DOHH2 (cell line): ENCODE measurements around the gene HNRNPR.
"Not testable (repeated sequence)": the region's sequence is repeated elsewhere in the genome, so short reads cannot be mapped to it uniquely, and the experiment has no call there.

Experiments used
- H3F3A ChIP-seq: fragments of 200-600 bp; sonication (generic), shearing (Covaris generic); 2 replicates; pipeline ENCODE4 v1.6.0; 2016; ENCODE audit warnings: antibody characterized with exemption, mild to moderate bottlenecking; ENCODE audit not compliant: control insufficient read depth, insufficient read depth
- H3K27ac ChIP-seq: fragments of 200-600 bp; sonication (generic); 2 replicates; pipeline ENCODE4 v1.5.1; 2014; ENCODE audit warnings: low read depth, mild to moderate bottlenecking, low read length, moderate library complexity
- H3K27me3 ChIP-seq: fragments of 200-600 bp; sonication (generic); 2 replicates; pipeline ENCODE4 v1.6.1; 2014; ENCODE audit warnings: mild to moderate bottlenecking, low read length, mixed read lengths; ENCODE audit not compliant: control insufficient read depth
- H3K36me3 ChIP-seq: fragments of 200-600 bp; sonication (generic); 2 replicates; pipeline ENCODE4 v1.6.1; 2014; ENCODE audit warnings: mild to moderate bottlenecking, low read length, moderate library complexity, mixed read lengths; ENCODE audit not compliant: control insufficient read depth
- H3K4me1 ChIP-seq: fragments of 200-600 bp; sonication (generic); 2 replicates; pipeline ENCODE4 v1.6.1; 2014; ENCODE audit warnings: mild to moderate bottlenecking, low read length, mixed read lengths; ENCODE audit not compliant: control insufficient read depth
- H3K4me2 ChIP-seq: fragments of 200-600 bp; sonication (generic); 2 replicates; pipeline ENCODE4 v1.6.0; 2014; ENCODE audit warnings: mild to moderate bottlenecking, low read length, moderate library complexity
- H3K4me3 ChIP-seq: fragments of 200-600 bp; sonication (generic); 2 replicates; pipeline ENCODE4 v1.5.1; 2014; ENCODE audit warnings: mild to moderate bottlenecking, low read length, mixed read lengths
- H3K79me2 ChIP-seq: fragments of 200-600 bp; sonication (generic); 2 replicates; pipeline ENCODE4 v1.6.1; 2014; ENCODE audit warnings: mild to moderate bottlenecking, low read length, mixed read lengths; ENCODE audit not compliant: control insufficient read depth
- H3K9me2 ChIP-seq: fragments of 200-600 bp; sonication (generic); replicated peaks from 2 replicates; pipeline ENCODE4 v1.6.1; 2014; ENCODE audit warnings: mild to moderate bottlenecking, low read length, mixed read lengths; ENCODE audit not compliant: control insufficient read depth
- H3K9me3 ChIP-seq: fragments of 200-600 bp; sonication (generic); 2 replicates; pipeline ENCODE4 v1.6.1; 2014; ENCODE audit warnings: antibody characterized with exemption, low read length, mixed read lengths; ENCODE audit not compliant: control insufficient read depth, insufficient read depth
- H4K20me1 ChIP-seq: fragments of 200-600 bp; sonication (generic); 2 replicates; pipeline ENCODE4 v1.6.0; 2014; ENCODE audit warnings: low read depth, mild to moderate bottlenecking, antibody characterized with exemption, low read length, moderate library complexity; ENCODE audit not compliant: control insufficient read depth, insufficient read depth
- CTCF ChIP-seq: fragments of 200-600 bp; sonication (generic); IDR thresholded peaks from one replicate; pipeline ENCODE4 v1.5.1; 2014; ENCODE audit warnings: antibody characterized with exemption, mild to moderate bottlenecking, low read depth, low read length; ENCODE audit not compliant: poor library complexity, severe bottlenecking
- EZH2phosphoT487 ChIP-seq: fragments of 200-600 bp; sonication (generic); IDR thresholded peaks from 2 replicates; pipeline ENCODE4 v1.6.1; 2017; ENCODE audit warnings: borderline replicate concordance, mild to moderate bottlenecking, antibody characterized with exemption, low read length, moderate library complexity, mixed read lengths

HNRNPR gene

GRCh38 chr1:23274134-23274505, 70.0 kb downstream of the HNRNPR start:
- Histone ChIP-seq H3K9me2 (no peaks in the 10 kb centered on the region), H3K27ac (no peak overlapping the region)

GRCh38 chr1:23273450-23274133, 70.5 kb downstream of the HNRNPR start:
- H3K79me2 ChIP-seq, result no peaks in the 10 kb centered on the region
- H3K4me2 ChIP-seq, result no peak overlapping the region
- no peaks in the 10 kb centered on the region for H4K20me1 ChIP-seq
- no peaks in the 10 kb centered on the region for H3K9me2 ChIP-seq
- H3K4me1 ChIP-seq, result no peaks in the 10 kb centered on the region
- H3F3A ChIP-seq, result peaks cover 3% of the 10 kb centered on the region; the same call in 1 of the 2 replicates
- no peaks in the 10 kb centered on the region for H3K9me3 ChIP-seq
- H3K27me3 ChIP-seq, result peaks cover 10% of the 10 kb centered on the region
- no peaks in the 10 kb centered on the region for H3K36me3 ChIP-seq
- no peak overlapping the region for H3K4me3 ChIP-seq
- no peak overlapping the region for H3K27ac ChIP-seq
- TF ChIP-seq EZH2phosphoT487, result no peak
- no peak for TF ChIP-seq CTCF

More at GRCh38 chr1:23274134-23274505, 70.0 kb downstream of the HNRNPR start:
- H3F3A ChIP-seq, result 0 out of 2 replicates have a peak, but pooled peaks cover 3% of the 10 kb centered on the region
- H3K4me1 ChIP-seq, result no peaks in the 10 kb centered on the region
- TF ChIP-seq CTCF (no peak), EZH2phosphoT487 (no peak)
- H3K4me2 ChIP-seq, result no peak overlapping the region
- H4K20me1 ChIP-seq, result 0 out of 2 replicates have a peak, but pooled peaks cover under 1% of the 10 kb centered on the region
- H3K36me3 ChIP-seq, result no peaks in the 10 kb centered on the region
- no peaks in the 10 kb centered on the region for H3K9me3 ChIP-seq
- H3K27me3 ChIP-seq, result peaks cover 10% of the 10 kb centered on the region
- H3K4me3 ChIP-seq, result no peak overlapping the region
- H3K79me2 ChIP-seq, result no peaks in the 10 kb centered on the region

- H3K4me2 ChIP-seq, result no peak overlapping the region
- H3K27me3 ChIP-seq, result peaks cover 4% of the 10 kb centered on the region; the same call in 1 of the 2 replicates
- H3K27ac ChIP-seq, result no peak overlapping the region
- H3F3A ChIP-seq, result no peaks in the 10 kb centered on the region
- H3K9me2 ChIP-seq, result no peaks in the 10 kb centered on the region
- no peaks in the 10 kb centered on the region for H3K79me2 ChIP-seq
- TF ChIP-seq EZH2phosphoT487 (no peak), CTCF (no peak)
- no peaks in the 10 kb centered on the region for H3K4me1 ChIP-seq
- no peaks in the 10 kb centered on the region for H3K9me3 ChIP-seq
- no peak overlapping the region for H3K4me3 ChIP-seq
- H4K20me1 ChIP-seq, result no peaks in the 10 kb centered on the region
- H3K36me3 ChIP-seq, result no peaks in the 10 kb centered on the region
These were observed 80.7 kb downstream of the HNRNPR start for GRCh38 chr1:23263380-23263887.

GRCh38 chr1:23258082-23258481, 86.0 kb downstream of the HNRNPR start:
- H3K27ac ChIP-seq, H3K9me2 ChIP-seq, H3F3A ChIP-seq, H3K4me3 ChIP-seq, H3K36me3 ChIP-seq, H4K20me1 ChIP-seq, H3K4me2 ChIP-seq, H3K79me2 ChIP-seq, H3K9me3 ChIP-seq, H3K4me1 ChIP-seq, H3K27me3 ChIP-seq: not testable (repeated sequence)

GRCh38 chr1:23257371-23257770, 86.7 kb downstream of the HNRNPR start:
- not testable (repeated sequence) for H3K4me1 ChIP-seq, H3F3A ChIP-seq, H4K20me1 ChIP-seq, H3K4me2 ChIP-seq, H3K79me2 ChIP-seq, H3K27ac ChIP-seq, H3K36me3 ChIP-seq, H3K9me2 ChIP-seq, H3K4me3 ChIP-seq, H3K27me3 ChIP-seq, H3K9me3 ChIP-seq
